GM19035 (cell line): ENCODE measurements around the gene WNK1.
"Not testable (repeated sequence)": the region's sequence is repeated elsewhere in the genome, so short reads cannot be mapped to it uniquely, and the experiment has no call there.

Source experiments
- ATAC-seq: cut with Tn5 transposase; IDR thresholded peaks from one replicate; pipeline ENCODE4 v1.9.1; 2021; ENCODE audit not compliant: unreplicated experiment

Gene WNK1

DNA sequence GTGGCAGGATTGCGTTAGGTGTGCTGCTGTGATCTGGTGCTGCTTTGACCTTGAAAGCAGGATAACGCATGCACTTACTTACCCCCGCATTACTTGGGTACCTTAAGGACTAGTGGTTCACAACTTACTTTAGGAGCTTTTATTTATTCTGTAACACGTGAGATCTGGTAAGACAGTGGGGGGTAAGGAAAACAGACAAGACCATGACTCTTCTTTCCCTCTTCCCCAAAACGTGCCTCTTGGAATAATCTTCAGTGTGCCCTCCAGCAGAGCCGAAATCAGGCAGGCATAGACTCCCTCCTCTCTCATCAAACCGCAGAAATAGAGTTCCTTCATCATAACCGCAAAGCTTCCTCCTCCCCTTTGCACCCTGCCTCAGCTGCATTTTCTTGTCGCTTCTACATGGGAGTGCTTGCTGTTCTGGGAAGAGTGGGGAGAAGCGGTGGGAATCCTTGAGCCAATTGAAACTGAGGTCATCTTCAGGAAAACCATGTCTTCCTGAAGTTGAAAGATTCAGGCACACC is 153.7 kb downstream of the WNK1 start:
- no peak for ATAC-seq

DNA sequence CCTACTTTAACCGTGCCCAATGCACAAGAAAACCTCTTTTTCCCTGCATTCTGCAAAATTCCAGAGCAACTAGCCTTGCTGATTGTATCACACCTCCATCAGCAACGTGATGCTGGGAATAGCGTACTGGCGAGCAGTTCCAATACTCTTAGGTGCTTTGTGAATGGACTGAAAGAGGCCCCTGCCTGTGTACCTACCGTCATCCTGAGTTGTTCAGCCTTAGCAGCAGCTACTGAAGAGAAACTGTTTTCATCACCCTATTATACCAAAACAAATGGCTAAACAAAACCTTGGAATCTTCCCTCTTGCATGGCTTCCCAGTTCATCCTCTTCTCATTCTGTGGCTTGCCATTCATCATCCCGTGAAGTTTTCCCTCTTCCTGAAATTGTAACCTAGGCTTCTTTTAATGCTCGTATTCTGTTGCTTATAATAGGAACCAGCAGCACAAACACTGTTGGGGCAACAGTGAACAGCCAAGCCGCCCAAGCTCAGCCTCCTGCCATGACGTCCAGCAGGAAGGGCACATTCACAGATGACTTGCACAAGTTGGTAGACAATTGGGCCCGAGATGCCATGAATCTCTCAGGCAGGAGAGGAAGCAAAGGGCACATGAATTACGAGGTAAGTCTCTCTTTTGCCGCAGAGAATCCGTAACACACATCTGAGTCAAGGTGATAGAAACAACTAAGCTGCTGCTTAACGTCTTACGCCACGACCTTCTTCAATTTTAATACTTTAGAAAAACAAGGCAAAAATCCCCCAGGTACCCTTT is 155.2 kb downstream of the WNK1 start:
- ATAC-seq = no peak

DNA sequence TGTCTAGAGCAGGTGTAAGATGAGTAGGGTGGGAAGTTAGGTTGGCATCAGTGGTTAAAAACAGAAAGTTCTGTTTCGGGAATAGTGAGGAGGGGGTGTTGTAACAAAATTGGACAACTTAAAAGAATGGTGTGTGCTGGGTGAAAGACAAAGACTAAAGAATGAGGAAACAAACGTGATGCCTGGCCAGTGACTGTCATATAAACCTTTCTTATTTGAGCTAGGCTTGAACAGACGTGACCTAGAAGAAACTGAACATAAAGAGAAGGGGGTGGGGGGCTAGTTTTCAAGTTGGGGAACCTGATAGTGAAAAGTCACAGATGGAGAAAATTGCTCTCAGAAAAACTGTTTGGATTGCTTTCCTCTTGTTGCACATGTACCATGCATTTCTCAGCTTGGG is 157.5 kb downstream of the WNK1 start:
- ATAC-seq = no peak

DNA sequence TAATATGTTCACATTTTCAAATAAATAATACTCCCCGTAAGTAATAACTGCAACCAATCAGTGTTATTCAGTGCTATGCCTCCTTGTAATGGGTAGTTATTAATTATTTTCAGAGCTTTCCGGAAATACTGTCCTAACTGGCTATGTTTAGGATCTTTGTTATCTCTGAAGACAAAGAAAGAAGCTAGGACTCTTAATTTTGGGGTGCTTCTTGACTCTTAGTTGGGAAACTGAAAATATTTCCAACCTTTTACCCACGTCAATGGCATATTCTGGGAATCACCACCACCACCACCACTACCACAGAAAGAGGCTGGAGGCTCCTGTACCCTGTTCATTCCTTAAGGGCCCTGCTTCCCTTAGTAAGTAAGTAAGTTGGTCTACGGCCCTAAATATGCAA is 158.0 kb downstream of the WNK1 start:
- ATAC-seq = no peak

DNA sequence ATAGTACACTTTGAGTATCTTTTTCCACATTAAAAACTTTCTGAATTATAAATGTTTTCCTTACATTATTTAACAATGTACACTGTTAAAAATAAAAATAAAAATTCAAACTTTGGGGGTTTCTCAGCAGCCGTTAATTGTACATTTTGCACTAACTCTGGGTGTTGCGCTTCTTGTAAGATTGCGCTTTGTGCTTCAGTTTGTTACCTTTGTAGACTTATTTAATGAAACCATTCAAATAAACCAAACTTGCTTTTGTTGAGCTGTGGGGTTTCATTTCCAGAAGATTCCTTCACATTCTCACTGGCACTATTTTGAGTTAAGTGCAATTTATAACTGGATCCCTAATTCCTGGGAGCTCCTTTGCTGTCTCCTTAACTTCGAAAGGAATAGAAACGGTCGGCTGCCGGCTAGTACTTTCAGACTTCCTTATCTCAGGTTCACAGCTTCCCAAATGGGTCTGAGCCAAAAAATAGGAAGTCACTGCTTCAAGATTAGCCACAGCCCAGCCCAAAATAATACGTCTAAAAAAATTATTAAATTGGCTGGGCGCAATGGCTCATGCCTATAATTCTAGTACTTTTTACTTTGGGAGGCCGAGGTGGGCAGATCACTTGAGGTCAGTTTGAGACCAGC is 158.9 kb downstream of the WNK1 start:
- ATAC-seq = no peak

DNA sequence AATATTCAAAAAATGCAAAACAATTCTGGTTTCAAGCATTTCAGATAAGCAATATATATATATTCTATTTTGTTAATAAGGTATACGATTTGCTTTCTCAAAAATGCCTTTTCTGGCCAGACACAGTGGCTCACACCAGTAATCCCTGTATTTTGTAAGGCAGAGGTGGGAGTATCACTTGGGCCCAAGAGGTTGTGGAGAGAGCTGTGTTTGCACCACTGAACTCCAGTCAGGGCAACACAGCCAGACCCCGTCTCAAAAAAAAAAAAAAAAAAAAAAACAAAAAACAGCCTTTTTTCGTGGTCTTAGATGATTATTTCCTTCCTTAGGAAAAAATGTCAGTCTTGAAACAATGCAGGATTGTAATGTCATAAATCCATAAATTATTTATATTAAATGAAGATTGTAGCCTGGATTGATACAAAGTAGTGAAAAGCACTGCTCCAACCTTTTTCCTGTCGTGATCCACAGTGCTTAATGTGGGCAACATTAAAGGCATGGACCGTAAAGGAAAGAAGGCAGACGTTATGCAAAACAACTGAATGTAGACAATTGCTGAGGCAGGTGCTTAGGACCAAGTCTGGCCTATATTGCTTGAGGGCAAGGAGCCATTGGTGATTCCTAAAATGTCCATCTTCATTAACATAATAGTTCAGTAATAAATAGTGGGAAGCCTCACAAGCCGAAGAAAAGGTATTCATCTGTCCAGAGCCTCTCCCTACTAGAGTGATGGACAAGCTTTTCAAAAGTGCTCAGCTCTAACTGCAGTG is 160.3 kb downstream of the WNK1 start:
- no peak for ATAC-seq

DNA sequence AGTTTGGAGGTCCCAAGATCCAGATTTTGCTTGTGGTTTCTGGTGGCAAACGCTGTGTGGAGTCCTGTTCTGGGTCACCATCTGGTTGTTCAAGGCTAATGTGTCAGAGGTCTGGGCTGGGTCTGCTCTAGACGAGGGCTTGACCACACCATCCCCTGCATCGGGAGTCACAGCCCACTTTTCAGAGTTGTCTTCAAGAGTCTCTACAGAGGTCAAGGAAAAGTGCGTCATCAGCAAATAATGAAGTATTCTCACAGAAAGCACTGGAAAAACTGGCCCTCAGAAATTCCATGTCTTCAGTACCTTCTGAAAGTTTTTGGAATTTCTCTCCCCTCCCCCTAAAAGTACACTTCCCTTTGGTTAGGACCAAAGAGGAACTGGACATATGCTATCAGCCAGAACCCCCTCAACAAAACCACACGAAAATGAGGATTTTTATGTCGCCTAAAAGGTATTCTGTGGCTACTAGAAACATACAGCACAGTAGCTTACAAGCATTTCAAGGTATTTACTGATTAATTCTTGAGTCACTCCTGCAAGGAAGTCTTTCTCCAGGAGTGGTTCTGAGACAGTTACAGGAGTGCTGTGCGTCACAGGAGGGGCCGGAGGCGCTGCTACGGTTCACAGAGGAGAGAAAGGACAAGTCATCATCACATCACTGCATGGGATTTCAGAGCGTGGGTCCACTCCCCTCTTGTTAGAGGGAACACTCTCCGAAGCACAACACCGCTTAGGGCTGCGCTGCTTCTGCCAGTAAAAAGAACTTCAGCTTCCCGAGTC is 161.7 kb downstream of the WNK1 start:
- ATAC-seq = no peak

DNA sequence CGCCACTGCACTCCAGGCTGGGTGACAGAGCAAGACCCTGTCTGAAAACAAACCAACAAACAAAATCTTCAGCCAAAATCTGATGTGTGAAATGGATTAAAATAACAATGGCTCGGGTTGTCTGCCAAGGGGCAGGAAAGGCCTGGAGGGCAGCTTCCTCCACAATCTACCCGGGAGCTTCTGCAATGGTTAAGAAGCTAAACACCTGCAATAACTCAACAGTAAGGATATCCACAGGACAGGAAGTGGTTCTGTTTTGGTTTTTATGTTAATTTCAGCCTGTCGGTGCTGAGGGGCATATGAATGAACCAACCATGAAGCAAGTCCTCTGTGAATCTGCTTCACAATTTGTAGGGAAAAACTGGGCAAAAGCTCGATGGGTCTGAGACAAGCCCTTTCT is 162.7 kb downstream of the WNK1 start:
- ATAC-seq = no peak

DNA sequence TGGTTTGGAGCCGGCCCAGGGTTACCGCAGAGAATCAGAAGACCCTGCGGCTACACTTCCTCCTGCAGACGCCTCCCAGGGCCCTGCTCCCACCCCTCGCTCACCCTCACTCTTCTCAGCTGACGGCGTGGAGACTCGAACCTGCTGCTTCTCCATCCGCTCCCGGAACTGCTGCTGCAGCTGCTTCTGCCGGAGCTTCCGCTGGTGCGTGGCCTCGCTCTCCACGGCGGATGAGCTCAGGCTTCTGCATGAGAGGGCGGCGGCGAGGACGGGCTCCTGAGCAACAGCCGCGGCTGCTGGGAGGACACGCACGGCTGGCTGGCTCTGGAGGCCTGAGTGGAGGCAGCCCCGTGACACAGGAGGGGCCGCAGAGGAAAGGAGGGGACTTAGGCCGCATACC is 163.9 kb downstream of the WNK1 start:
- no peak for ATAC-seq

DNA sequence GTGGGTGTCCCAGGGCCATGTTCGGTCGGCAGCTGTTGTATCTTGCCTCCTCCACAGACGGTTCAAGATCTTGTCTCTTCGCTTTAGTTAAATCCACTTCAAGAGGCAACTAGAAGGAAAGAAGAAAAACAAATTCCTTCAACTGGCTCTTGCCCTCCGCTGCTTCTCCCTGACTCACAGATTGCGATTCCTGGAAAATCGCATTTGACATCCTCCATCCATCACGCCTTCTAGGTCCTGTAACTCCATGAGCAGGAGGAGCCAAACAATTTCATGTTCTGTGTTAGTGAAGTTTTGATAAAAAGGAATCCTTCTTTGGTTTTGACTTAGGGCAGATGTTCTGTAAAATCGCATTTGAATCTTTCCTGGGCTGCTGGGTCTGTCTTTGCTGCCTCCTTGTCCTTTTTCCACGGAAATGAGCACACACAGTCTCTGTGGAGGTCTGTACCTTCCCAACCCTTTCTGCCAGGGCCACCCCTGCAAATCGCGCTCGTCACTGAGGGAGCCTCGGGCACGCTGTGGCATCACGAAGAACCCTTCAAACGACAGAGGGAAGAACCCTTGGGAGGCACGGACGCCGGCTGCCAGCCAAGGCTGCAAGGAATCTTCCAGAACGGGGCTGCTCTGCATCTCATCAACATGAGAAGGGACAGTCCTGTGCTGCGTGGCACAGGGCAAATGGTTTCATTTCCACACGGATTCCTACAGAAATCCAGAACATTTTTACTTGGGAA is 164.5 kb downstream of the WNK1 start:
- no peak for ATAC-seq

DNA sequence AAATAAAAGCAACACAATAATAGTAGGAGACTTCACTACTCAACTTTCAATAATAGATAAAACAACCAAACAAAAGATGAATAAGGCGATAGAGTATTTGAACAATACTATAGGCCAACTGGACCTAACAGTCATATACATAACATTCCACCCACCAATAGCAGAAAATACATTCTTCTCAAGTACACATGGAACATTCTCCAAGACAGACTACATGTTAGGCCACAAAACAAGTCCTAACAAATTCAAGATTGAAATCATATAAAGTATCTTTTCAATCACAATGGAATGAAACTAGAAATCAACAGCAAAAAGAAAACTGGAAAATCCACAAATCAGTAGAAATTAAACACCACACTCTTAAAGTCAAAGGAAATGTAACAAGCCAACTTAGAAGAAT is 168.3 kb downstream of the WNK1 start:
- no peak for ATAC-seq

DNA sequence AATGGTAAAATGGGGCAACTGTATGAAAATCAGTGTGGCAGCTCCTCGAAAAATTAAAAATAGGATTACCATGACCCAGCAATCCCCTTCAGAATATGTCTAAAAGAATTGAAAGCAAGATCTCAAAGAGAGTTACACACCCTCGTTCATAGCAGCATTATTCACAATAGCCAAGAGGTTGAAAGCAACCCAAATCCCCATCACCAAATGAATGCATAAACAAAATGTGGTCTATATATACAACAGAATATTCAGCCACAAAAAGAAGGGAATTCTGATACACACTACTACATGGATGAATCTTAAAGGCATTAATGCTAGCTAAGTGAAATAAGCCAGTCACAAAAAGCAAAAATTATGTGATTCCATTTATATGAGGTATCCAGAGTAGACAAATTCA is 169.9 kb downstream of the WNK1 start:
- no peak for ATAC-seq

DNA sequence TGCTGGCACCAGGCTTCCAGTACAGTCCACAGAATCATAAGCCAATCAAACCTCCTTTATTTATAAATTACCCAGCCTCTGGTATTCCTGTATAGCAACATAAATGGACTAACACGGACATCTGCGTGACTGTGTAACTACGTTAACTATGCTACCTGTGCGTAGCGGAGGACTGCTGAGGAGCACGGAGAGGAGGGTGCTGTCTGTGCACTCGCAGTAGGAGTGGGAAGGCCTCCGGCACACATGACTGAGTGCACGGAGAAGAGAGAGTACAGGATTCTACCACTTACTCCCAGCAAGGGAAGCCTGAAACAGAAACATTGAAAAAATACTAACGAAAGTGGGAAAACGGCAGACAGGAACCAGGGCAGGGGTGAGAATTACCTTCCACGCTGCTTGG is 174.3 kb downstream of the WNK1 start:
- ATAC-seq = no peak

DNA sequence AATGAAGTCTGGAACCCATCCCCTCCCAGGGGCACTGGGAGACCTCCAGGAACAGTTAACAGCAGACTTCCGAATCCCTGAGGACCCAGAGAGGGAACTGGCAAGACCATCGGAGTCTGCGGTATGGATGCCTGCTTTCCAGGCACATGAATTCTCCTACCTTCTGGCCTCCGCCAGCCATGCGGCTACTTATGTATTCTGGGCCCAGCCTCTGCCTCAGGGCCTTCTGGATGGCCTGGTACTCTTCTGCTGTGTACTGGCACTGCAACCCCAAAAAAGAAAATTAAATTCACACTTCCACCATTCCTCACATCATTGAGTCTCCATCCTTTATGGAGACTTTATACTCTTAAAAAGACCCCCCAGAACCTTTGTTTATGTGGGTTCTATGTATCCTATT is 178.7 kb downstream of the WNK1 start:
- ATAC-seq = no peak

DNA sequence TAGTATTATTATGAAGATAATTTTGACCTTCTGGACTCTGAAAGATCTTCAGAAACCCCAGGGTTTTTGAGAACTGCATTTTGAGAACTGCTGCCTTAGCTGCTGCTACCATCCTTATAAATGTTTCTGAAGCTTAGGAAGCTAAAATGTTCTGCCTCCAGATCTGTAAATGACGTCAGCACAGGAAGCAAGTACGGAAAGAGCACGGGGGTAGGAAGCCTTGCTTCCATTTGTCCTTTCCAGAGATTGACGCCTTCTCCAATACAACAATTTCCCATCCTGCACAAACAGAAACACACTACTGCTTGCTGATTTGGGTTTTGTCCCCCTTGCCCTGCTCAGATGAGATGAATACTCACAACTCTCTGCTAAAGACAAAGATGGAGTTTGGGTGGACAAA is 179.2 kb downstream of the WNK1 start:
- no peak for ATAC-seq

DNA sequence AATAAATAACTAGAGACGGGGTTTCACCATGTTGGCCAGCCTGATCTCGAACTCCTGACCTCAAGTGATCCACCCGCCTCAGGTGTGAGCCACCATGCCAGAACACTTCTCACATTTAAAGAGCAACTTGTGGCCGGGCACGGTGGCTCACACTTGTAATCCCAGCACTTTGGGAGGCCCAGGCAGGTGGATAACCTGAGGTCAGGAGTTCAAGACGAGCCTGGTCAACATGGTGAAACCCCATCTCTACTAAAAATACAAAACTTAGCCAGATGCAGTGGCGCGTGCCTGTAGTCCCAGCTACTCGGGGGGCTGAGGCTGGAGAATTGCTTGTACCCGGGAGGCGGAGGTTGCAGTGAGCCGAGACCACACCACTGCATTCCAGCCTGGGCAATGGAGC is 183.5 kb downstream of the WNK1 start:
- ATAC-seq = not testable (repeated sequence)

DNA sequence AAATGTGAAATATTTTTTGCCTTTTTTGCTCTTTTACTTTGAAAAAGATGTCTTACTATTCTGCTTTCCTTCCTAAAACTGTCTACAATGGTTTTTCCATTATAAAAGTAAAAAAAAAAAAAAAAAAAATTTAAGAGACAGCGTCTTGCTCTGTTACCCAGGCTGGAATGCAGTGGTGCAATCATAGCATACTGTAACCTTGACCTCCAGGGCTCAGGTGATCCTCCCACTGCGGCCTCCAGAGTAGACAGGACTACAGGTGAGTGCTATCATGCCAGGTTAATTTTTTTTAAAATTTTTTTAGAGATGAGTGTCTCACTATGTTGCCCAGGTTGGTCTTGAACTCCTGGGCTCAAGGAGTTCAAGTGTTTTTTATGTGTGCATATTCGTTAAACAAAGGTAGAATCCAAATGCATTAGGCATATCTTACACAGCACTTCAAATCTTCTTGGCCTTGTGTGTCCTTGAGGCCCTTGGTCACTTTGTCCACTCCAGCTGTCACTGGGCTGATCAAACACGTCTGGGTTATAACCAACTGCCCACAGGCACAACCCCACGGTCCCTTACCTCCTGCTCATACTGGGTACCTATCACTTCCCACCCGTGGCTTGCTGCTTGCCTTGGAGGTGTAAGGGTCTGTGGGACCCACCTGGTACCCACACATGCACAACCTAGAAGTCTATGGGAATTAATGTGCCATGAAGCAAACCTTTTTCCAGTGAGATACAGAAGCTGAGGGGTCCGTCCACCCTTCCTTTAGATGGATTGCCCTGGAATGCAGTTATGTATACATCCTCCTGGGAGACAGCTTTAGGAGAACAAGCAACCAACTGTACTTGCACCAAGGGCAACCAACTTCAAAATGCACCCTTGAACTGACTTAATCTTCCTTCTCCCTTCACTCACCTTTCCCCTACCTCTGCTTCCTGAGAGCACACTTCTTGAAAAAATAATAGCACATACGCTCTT is 184.3 kb downstream of the WNK1 start:
- no peak for ATAC-seq

DNA sequence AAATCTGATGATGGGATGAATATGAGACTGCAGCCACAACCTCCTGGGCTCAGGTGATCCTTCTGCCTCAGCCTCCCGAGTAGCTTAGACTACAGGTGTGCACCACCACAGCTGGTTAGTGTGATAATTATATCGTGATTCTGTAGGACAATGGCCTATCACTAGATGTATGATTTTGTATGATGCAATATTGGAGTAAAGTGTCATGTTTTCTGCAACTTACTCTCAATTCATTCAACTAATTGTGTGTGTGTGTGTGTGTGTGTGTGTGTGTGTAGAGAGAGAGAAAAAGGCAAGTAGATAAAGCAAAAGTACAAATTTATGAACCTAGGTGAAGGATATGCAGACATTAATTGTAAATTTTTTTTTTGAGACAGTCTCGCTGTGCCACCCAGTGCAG is 186.4 kb downstream of the WNK1 start:
- ATAC-seq = no peak

DNA sequence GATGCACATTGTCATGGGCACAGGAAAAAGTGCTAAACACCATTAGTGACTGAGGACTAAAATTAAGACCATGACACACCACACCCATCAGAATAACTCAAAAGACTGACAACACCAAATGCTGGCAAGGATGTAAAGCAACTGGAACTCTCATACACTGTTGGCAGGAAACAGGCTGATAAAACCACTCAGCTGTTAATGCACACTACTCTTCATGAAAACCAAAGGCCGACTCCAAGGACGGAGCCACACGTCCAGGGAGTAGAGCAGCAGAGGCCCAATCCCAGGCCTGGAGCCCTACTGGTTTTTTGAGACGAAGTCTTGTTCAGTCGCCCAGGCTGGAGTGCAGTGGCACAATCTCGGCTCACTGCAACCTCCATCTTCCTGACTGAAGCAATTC is 190.7 kb downstream of the WNK1 start:
- ATAC-seq = no peak
